Glomerular endothelial cell (primary cell): ENCODE measurements around the gene RANBP10. TPM values are rescaled to one million over a fixed set of nuclear protein-coding genes. Genes with fewer than 3 reads are reported as not detected.

Experiments used
- DNase-seq: peaks from one replicate; pipeline ENCODE4 v3.0.0-alpha.2; 2011; ENCODE audit warnings: low read depth, low spot score; ENCODE audit errors: extremely low read depth
- total RNA-seq: library from RNA; depleted of rRNA; stranded (reverse); fragments of >200 nt; gene quantifications from 2 replicates; pipeline ENCODE4 v1.2.3, GENCODE V29; 2015

Gene RANBP10
- total RNA-seq, 1 donor from 2014 or later = 15.5 TPM

- DNase-seq = no peak
These were observed 22.3 kb upstream of the RANBP10 start for GRCh38 chr16:67828651-67829050.

- DNase-seq = no peak
These were observed 19.5 kb upstream of the RANBP10 start for GRCh38 chr16:67825906-67826305.

GRCh38 chr16:67825119-67825518 is 18.8 kb upstream of the RANBP10 start:
- DNase-seq = no peak

- no peak for DNase-seq
These were observed 16.2 kb upstream of the RANBP10 start for GRCh38 chr16:67822511-67822910.

GRCh38 chr16:67820608-67821259 is 14.4 kb upstream of the RANBP10 start:
- no peak for DNase-seq

- no peak for DNase-seq
These were observed 8.2 kb upstream of the RANBP10 start for GRCh38 chr16:67814567-67814966.

GRCh38 chr16:67811899-67812298 is 5.5 kb upstream of the RANBP10 start:
- DNase-seq = no peak

- DNase-seq = no peak
These were observed 855 bp upstream of the RANBP10 start for GRCh38 chr16:67807148-67807682.

- DNase-seq = no peak
These were observed 487 bp downstream of the RANBP10 start for GRCh38 chr16:67805718-67806427.

- DNase-seq = no peak
These were observed 1.4 kb downstream of the RANBP10 start for GRCh38 chr16:67804853-67805542.

GRCh38 chr16:67803894-67804293 is 2.5 kb downstream of the RANBP10 start:
- DNase-seq = no peak

- no peak for DNase-seq
These were observed 4.5 kb downstream of the RANBP10 start for GRCh38 chr16:67801883-67802282.

GRCh38 chr16:67801241-67801640 is 5.1 kb downstream of the RANBP10 start:
- DNase-seq = no peak

- DNase-seq = no peak
These were observed 5.9 kb downstream of the RANBP10 start for GRCh38 chr16:67800338-67800926.

GRCh38 chr16:67796099-67796718 is 10.2 kb downstream of the RANBP10 start:
- no peak for DNase-seq

GRCh38 chr16:67790071-67790470 is 16.3 kb downstream of the RANBP10 start:
- DNase-seq = no peak

GRCh38 chr16:67786491-67786890 is 19.9 kb downstream of the RANBP10 start:
- DNase-seq = no peak

GRCh38 chr16:67783353-67783725 is 23.0 kb downstream of the RANBP10 start:
- no peak for DNase-seq

- DNase-seq = no peak
These were observed 23.6 kb downstream of the RANBP10 start for GRCh38 chr16:67782567-67783352.

- no peak for DNase-seq
These were observed 24.8 kb downstream of the RANBP10 start for GRCh38 chr16:67781565-67781921.
